ENCODE data around the gene GNA14. TPM values are rescaled to one million over a fixed set of nuclear protein-coding genes. Genes with fewer than 3 reads are reported as not detected.
"Not testable (repeated sequence)": the region's sequence is repeated elsewhere in the genome, so short reads cannot be mapped to it uniquely, and the experiment has no call there.

Gene GNA14
- total and polyA plus RNA-seq, 2 experiments from 2014 or later = 0.21 to 0.36 TPM

DNA sequence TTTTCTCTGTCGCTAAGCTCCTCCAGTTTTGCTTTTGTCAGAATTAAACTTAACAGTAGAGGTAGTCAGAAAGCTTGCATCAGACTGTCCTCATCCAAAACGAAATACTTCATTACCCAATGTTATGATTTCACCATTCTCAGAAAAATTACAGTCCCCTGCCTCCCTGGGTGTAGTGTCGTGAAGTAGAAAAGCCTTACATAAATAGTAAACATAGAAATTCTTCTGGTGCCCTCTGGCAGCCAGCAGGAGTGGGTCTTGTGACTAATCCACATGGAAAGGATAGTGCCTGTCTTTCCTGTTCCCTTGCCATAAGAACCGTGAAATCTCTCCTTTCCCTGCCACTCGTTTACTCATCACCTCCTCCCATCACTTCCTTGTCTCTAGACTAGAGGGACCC, 230.6 kb downstream of the GNA14 start:
- Histone ChIP-seq H3K4me1 (ENCODE audit: low read depth) (no peaks in the 10 kb centered on the region), H3K27ac (no peak overlapping the region), H3K4me3 (no peak overlapping the region), H3K36me3 (peaks cover 8% of the 10 kb centered on the region), H3K27me3 (no peaks in the 10 kb centered on the region), H3K9me3 (ENCODE audit: low read depth) (no peaks in the 10 kb centered on the region)
- peak in 1 of 2 donors; percentile 84 for DNase-seq (ENCODE audit: low read depth in 1 of 2, low spot score in 1 of 2)
- TF ChIP-seq, protein P1, sequence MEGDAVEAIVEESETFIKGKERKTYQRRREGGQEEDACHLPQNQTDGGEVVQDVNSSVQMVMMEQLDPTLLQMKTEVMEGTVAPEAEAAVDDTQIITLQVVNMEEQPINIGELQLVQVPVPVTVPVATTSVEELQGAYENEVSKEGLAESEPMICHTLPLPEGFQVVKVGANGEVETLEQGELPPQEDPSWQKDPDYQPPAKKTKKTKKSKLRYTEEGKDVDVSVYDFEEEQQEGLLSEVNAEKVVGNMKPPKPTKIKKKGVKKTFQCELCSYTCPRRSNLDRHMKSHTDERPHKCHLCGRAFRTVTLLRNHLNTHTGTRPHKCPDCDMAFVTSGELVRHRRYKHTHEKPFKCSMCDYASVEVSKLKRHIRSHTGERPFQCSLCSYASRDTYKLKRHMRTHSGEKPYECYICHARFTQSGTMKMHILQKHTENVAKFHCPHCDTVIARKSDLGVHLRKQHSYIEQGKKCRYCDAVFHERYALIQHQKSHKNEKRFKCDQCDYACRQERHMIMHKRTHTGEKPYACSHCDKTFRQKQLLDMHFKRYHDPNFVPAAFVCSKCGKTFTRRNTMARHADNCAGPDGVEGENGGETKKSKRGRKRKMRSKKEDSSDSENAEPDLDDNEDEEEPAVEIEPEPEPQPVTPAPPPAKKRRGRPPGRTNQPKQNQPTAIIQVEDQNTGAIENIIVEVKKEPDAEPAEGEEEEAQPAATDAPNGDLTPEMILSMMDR (IDR thresholded peaks at IDR 0.05; ENCODE audit: low read depth, low read length) = no peak

DNA sequence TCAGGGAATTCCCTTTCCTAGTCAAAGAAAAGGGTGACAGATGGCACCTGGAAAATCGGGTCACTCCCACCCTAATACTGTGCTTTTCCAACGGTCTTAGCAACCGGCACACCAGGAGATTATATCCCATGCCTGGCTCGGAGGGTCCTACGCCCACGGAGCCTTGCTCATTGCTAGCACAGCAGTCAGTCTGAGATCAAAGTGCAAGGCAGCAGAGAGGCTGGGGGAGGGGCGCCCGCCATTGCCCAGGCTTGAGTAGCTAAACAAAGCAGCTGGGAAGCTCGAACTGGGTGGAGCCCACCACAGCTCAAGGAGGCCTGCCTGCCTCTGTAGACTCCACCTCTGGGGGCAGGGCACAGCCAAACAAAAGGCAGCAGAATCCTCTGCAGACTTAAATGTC, 239.6 kb downstream of the GNA14 start:
- H3K36me3 ChIP-seq = peaks cover 22% of the 10 kb centered on the region
- H3K9me3 ChIP-seq (ENCODE audit: low read depth); H3K27me3 ChIP-seq; DNase-seq (ENCODE audit: low read depth in 1 of 2, low spot score in 1 of 2); H3K27ac ChIP-seq; H3K4me1 ChIP-seq (ENCODE audit: low read depth); H3K4me3 ChIP-seq: not testable (repeated sequence)

DNA sequence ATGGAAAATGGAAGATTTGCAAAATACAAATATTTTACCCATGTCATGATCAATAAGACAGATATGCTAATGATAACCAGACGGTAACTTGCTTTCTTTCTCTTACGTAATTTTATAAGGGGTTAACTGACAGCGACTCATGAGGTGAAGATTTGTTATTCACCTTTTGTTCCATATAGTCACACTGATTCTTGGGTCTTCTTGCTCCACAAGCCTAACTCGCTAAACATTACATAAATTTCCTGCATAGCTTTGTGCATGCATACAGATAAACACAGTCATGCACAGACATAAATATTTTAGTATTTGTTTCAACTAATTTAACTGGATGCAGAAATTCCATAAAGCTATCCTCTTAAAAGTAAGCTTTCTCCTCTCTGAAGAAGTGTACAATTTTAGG, 244.9 kb downstream of the GNA14 start:
- Histone ChIP-seq H3K36me3 (peaks cover 21% of the 10 kb centered on the region), H3K4me3 (no peak overlapping the region), H3K27me3 (no peaks in the 10 kb centered on the region), H3K27ac (no peak overlapping the region), H3K9me3 (ENCODE audit: low read depth) (no peaks in the 10 kb centered on the region), H3K4me1 (ENCODE audit: low read depth) (no peaks in the 10 kb centered on the region)
- DNase-seq (ENCODE audit: low read depth in 1 of 2, low spot score in 1 of 2) = no peak
- TF ChIP-seq, protein P1 (IDR thresholded peaks at IDR 0.05; ENCODE audit: low read depth, low read length) = no peak

DNA sequence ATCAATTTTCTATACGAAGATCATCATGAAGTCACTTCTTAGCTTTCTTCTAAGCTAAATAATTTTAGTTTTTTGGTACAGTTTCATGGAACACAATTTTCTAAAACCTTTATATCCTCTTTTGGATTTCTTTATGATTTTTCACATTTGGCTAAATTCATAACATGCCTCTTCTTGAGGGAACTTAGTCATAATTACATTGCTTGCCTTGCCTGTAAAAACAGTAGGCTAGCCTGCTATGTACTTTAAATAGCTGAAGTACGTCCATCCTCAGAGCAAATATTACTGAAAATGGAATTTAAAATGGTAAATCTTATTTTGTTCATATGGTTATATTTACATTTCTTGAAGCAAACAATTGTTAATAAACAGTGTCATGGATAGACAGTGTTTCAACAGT, 245.8 kb downstream of the GNA14 start:
- Histone ChIP-seq H3K9me3 (ENCODE audit: low read depth) (no peaks in the 10 kb centered on the region), H3K4me1 (ENCODE audit: low read depth) (no peaks in the 10 kb centered on the region), H3K27ac (no peak overlapping the region), H3K27me3 (no peaks in the 10 kb centered on the region), H3K4me3 (no peak overlapping the region), H3K36me3 (peaks cover 14% of the 10 kb centered on the region)
- DNase-seq (ENCODE audit: low read depth in 1 of 2, low spot score in 1 of 2) = no peak
- TF ChIP-seq, protein P1 (IDR thresholded peaks at IDR 0.05; ENCODE audit: low read depth, low read length) = no peak

DNA sequence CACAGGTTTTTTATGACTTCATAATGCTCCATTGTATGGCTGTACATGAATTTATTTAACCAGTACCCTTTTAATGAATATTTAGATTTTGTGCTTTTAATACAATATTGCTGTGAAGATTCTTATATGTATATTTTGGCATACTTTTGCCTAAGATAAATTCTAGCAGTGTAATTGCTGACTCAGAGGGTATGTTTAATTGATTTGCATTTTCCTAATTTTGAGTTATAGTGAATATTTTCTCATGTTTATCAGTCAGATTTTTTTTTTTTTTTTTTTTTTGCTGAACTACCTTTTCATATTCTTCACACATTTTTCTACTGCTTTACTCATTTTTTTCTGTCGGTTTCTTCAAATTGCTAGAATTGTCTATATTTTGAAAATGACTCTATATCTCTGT, 248.2 kb downstream of the GNA14 start:
- Histone ChIP-seq H3K27me3 (no peaks in the 10 kb centered on the region), H3K27ac (no peak overlapping the region), H3K4me1 (ENCODE audit: low read depth) (no peaks in the 10 kb centered on the region), H3K4me3 (no peak overlapping the region), H3K9me3 (ENCODE audit: low read depth) (no peaks in the 10 kb centered on the region), H3K36me3 (peaks cover 5% of the 10 kb centered on the region)
- TF ChIP-seq, protein P1 (IDR thresholded peaks at IDR 0.05; ENCODE audit: low read depth, low read length) = no peak
- no peak for DNase-seq (ENCODE audit: low read depth in 1 of 2, low spot score in 1 of 2)

DNA sequence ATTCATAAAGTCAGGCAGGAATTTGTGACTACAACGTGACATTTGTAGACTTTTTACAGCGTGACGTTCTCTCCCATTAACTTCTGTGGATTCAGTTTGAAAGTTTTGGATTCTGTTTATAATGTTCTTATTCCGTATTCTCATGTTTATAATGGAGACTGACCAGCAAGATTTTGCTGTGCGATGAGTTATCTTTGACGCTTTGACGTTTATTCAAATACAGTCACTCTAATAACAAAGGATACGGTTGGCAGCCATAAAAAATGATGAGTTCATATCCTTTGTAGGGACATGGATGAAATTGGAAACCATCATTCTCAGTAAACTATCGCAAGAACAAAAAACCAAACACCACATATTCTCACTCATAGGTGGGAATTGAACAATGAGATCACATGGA, 249.5 kb downstream of the GNA14 start:
- not testable (repeated sequence) for H3K4me3 ChIP-seq; DNase-seq (ENCODE audit: low read depth in 1 of 2, low spot score in 1 of 2); H3K27ac ChIP-seq; H3K9me3 ChIP-seq (ENCODE audit: low read depth); H3K27me3 ChIP-seq; H3K36me3 ChIP-seq; H3K4me1 ChIP-seq (ENCODE audit: low read depth)

DNA sequence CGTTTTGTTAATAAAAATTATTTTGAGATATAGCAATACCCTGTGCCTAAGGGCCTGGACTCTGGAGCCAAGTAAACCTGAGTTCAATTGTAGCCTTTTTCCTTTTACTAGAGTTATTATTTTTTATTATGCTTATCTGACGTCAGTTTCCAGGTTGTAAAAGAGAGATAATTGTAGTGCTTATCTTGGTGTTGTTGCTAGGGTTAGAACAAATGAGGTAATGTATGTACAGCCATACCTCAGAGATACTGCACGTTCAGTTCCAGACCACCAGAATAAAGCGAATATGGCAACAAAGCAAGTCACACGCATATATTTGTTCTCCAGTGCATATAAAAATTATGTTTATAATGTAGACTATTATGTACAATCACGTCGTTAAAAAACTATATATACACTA, 255.8 kb downstream of the GNA14 start:
- H3K36me3 ChIP-seq = no peaks in the 10 kb centered on the region
- DNase-seq (ENCODE audit: low read depth in 1 of 2, low spot score in 1 of 2) = no peak
- H3K27ac ChIP-seq = no peak overlapping the region
- no peaks in the 10 kb centered on the region for H3K4me1 ChIP-seq (ENCODE audit: low read depth)
- no peaks in the 10 kb centered on the region for H3K9me3 ChIP-seq (ENCODE audit: low read depth)
- no peaks in the 10 kb centered on the region for H3K27me3 ChIP-seq
- H3K4me3 ChIP-seq = no peak overlapping the region
- TF ChIP-seq, protein P1 (IDR thresholded peaks at IDR 0.05; ENCODE audit: low read depth, low read length) = no peak
